ENCODE measurements around the gene ACTR1A.

GRCh38 chr10:102468683-102469082, 33.8 kb downstream of the ACTR1A start:
- TF ChIP-seq, protein P1, sequence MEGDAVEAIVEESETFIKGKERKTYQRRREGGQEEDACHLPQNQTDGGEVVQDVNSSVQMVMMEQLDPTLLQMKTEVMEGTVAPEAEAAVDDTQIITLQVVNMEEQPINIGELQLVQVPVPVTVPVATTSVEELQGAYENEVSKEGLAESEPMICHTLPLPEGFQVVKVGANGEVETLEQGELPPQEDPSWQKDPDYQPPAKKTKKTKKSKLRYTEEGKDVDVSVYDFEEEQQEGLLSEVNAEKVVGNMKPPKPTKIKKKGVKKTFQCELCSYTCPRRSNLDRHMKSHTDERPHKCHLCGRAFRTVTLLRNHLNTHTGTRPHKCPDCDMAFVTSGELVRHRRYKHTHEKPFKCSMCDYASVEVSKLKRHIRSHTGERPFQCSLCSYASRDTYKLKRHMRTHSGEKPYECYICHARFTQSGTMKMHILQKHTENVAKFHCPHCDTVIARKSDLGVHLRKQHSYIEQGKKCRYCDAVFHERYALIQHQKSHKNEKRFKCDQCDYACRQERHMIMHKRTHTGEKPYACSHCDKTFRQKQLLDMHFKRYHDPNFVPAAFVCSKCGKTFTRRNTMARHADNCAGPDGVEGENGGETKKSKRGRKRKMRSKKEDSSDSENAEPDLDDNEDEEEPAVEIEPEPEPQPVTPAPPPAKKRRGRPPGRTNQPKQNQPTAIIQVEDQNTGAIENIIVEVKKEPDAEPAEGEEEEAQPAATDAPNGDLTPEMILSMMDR (IDR thresholded peaks at IDR 0.05), result no peak
- TF ChIP-seq ZFX (IDR thresholded peaks at IDR 0.05; ENCODE audit: borderline replicate concordance), result no peak

All from 22Rv1 (cell line).